KG1 (cell line): ENCODE measurements around the gene RIPOR2.
"Not testable (repeated sequence)": the region's sequence is repeated elsewhere in the genome, so short reads cannot be mapped to it uniquely, and the experiment has no call there.

Experiments
- DNase-seq: peaks from one replicate; lab custom pipeline; 2025; lab: John Stamatoyannopoulos, UW

RIPOR2 gene

GRCh38 chr6:24761193-24761835, 174.4 kb downstream of the RIPOR2 start:
- DNase-seq: no peak

GRCh38 chr6:24760210-24760609, 175.6 kb downstream of the RIPOR2 start:
- no peak for DNase-seq

- DNase-seq: no peak
Observed at GRCh38 chr6:24759718-24760117, 176.0 kb downstream of the RIPOR2 start.

GRCh38 chr6:24757611-24758010, 178.1 kb downstream of the RIPOR2 start:
- DNase-seq: no peak

GRCh38 chr6:24755279-24755678, 180.5 kb downstream of the RIPOR2 start:
- DNase-seq: no peak

GRCh38 chr6:24754378-24754777, 181.4 kb downstream of the RIPOR2 start:
- not testable (repeated sequence) for DNase-seq
